ENCODE data around the gene CDHR3. TPM values are rescaled to one million over a fixed set of nuclear protein-coding genes. Genes with fewer than 3 reads are reported as not detected.

The CDHR3 gene
- total RNA-seq, 2 experiments from 2014 or later, result 0.42 to 2.8 TPM

- no peak for DNase-seq (ENCODE audit: low spot score)
- Histone ChIP-seq H3K9me3 (ENCODE audit: low read length) (0 out of 2 replicates have a peak, but pooled peaks cover 7% of the 10 kb centered on the region), H4K20me1 (ENCODE audit: insufficient read depth, low read length) (no peaks in the 10 kb centered on the region), H3K4me2 (ENCODE audit: low read length) (no peak overlapping the region), H3K27ac (ENCODE audit: low read depth, low read length, poor library complexity, severe bottlenecking) (no peak overlapping the region), H3K4me3 (ENCODE audit: low read depth, low read length, poor library complexity, severe bottlenecking) (no peak overlapping the region), H3K9me2 (ENCODE audit: insufficient read depth, low read length) (no peaks in the 10 kb centered on the region), H2AFZ (ENCODE audit: low read length) (no peak overlapping the region), H3K79me2 (ENCODE audit: insufficient read depth, low read depth, low read length) (no peaks in the 10 kb centered on the region), H3K4me1 (ENCODE audit: insufficient read depth, low read length, poor library complexity, severe bottlenecking) (peaks cover 9% of the 10 kb centered on the region), H3K36me3 (ENCODE audit: insufficient read depth, low read length) (no peaks in the 10 kb centered on the region)
- ChIA-PET CTCF (ENCODE audit: unreplicated experiment) (no interaction called here), POLR2A (no interaction called here)
- intact Hi-C loops (cut with micrococcal nuclease; ENCODE audit: unreplicated experiment), result no loop called here
- no peak for TF ChIP-seq EZH2phosphoT487 (IDR thresholded peaks at IDR 0.05; ENCODE audit: borderline replicate concordance, low read depth, low read length)
- TF ChIP-seq CTCF (conservative IDR thresholded peaks at IDR 0.05; ENCODE audit: low read length), result no peak
- no TSS peak for BruUV-seq (replicated peaks)
Observed at GRCh38 chr7:106034383-106034782, 71.3 kb downstream of the CDHR3 start.

DNA sequence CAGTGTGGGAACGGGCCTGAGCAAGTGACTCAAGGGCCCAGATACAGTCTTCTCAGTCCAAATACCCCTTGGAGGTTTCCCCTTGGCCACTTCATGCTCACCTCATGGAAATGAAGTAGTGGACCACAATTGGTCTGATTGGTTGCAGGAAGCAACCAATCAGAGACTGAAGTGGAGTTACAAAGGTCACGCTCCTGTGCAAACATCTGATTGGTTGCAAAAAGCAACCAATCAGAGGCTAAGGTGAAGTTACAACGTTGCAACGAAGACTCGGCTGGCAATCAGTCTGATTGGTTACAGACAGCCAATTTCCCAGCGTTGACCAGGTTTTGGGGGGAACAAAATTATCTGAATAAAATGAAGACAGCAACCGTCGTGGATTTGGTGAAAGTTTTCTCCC lies 72.5 kb downstream of the CDHR3 start:
- no peaks in the 10 kb centered on the region for H3K79me2 ChIP-seq (ENCODE audit: insufficient read depth, low read depth, low read length)
- no peaks in the 10 kb centered on the region for H3K36me3 ChIP-seq (ENCODE audit: insufficient read depth, low read length)
- H3K27ac ChIP-seq (ENCODE audit: low read depth, low read length, poor library complexity, severe bottlenecking), result no peak overlapping the region
- 0 out of 2 replicates have a peak, but pooled peaks cover 7% of the 10 kb centered on the region for H3K9me3 ChIP-seq (ENCODE audit: low read length)
- CTCF ChIA-PET (ENCODE audit: unreplicated experiment), result interaction anchor here (1.4 kb wide), 1 partner anchor 11 kb away, joined by 4 read pairs; no protein-coding TSS in a partner anchor
- H3K4me2 ChIP-seq (ENCODE audit: low read length), result no peak overlapping the region
- POLR2A ChIA-PET, result interaction anchor here (1.3 to 2.4 kb wide), 2 partner anchors 9 to 15 kb away, joined by 4 to 8 read pairs; no protein-coding TSS in a partner anchor
- H3K9me2 ChIP-seq (ENCODE audit: insufficient read depth, low read length), result no peaks in the 10 kb centered on the region
- H3K4me1 ChIP-seq (ENCODE audit: insufficient read depth, low read length, poor library complexity, severe bottlenecking), result peaks cover 9% of the 10 kb centered on the region
- no peaks in the 10 kb centered on the region for H4K20me1 ChIP-seq (ENCODE audit: insufficient read depth, low read length)
- H3K4me3 ChIP-seq (ENCODE audit: low read depth, low read length, poor library complexity, severe bottlenecking), result no peak overlapping the region
- no peak overlapping the region for H2AFZ ChIP-seq (ENCODE audit: low read length)
- intact Hi-C loops (cut with micrococcal nuclease; ENCODE audit: unreplicated experiment), result no loop called here
- BruUV-seq (replicated peaks), result no TSS peak
- no peak for DNase-seq (ENCODE audit: low spot score)
- TF ChIP-seq EZH2phosphoT487 (IDR thresholded peaks at IDR 0.05; ENCODE audit: borderline replicate concordance, low read depth, low read length) (no peak), CTCF (conservative IDR thresholded peaks at IDR 0.05; ENCODE audit: low read length) (no peak)

DNA sequence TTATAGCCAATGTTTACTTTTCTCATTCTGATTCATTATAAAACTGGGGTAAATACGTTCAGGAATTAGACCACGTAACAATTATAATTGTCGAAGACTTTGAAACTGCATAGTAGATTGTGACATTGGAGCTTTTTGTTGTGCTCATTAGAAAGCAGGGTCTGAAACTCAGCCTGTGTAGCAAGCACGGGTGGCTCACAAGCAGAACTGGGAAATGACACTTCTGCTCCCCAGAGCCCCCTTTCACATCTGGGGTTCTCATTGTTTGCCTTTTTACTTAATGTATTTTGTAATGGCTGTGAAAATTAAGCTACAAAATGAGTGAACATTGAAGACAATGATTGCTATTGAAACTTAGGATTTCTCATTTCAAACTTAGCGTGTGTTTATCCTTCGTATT lies 72.9 kb downstream of the CDHR3 start:
- no peaks in the 10 kb centered on the region for H3K9me2 ChIP-seq (ENCODE audit: insufficient read depth, low read length)
- H3K9me3 ChIP-seq (ENCODE audit: low read length), result 0 out of 2 replicates have a peak, but pooled peaks cover 7% of the 10 kb centered on the region
- no peak overlapping the region for H3K4me3 ChIP-seq (ENCODE audit: low read depth, low read length, poor library complexity, severe bottlenecking)
- intact Hi-C loops (cut with micrococcal nuclease; ENCODE audit: unreplicated experiment), result no loop called here
- DNase-seq (ENCODE audit: low spot score), result no peak
- no peak overlapping the region for H2AFZ ChIP-seq (ENCODE audit: low read length)
- peaks cover 6% of the 10 kb centered on the region for H3K4me1 ChIP-seq (ENCODE audit: insufficient read depth, low read length, poor library complexity, severe bottlenecking)
- no peak overlapping the region for H3K27ac ChIP-seq (ENCODE audit: low read depth, low read length, poor library complexity, severe bottlenecking)
- H3K4me2 ChIP-seq (ENCODE audit: low read length), result no peak overlapping the region
- H3K79me2 ChIP-seq (ENCODE audit: insufficient read depth, low read depth, low read length), result no peaks in the 10 kb centered on the region
- H3K36me3 ChIP-seq (ENCODE audit: insufficient read depth, low read length), result no peaks in the 10 kb centered on the region
- ChIA-PET CTCF (ENCODE audit: unreplicated experiment) (interaction anchor here (1.4 kb wide), 1 partner anchor 11 kb away, joined by 4 read pairs; no protein-coding TSS in a partner anchor), POLR2A (interaction anchor here (0.7 to 2.4 kb wide), 8 partner anchors 9 to 115 kb away, joined by 3 to 8 read pairs (median 4); no protein-coding TSS in a partner anchor)
- no TSS peak for BruUV-seq (replicated peaks)
- no peak for TF ChIP-seq EZH2phosphoT487 (IDR thresholded peaks at IDR 0.05; ENCODE audit: borderline replicate concordance, low read depth, low read length)
- H4K20me1 ChIP-seq (ENCODE audit: insufficient read depth, low read length), result no peaks in the 10 kb centered on the region

Data from OCI-LY7 (cell line).